ENCODE data around the gene GPD2. TPM values are rescaled to one million over a fixed set of nuclear protein-coding genes. Genes with fewer than 3 reads are reported as not detected.

The GPD2 gene
- total RNA-seq, 1 experiment from 2014 or later: 84.6 TPM

DNA sequence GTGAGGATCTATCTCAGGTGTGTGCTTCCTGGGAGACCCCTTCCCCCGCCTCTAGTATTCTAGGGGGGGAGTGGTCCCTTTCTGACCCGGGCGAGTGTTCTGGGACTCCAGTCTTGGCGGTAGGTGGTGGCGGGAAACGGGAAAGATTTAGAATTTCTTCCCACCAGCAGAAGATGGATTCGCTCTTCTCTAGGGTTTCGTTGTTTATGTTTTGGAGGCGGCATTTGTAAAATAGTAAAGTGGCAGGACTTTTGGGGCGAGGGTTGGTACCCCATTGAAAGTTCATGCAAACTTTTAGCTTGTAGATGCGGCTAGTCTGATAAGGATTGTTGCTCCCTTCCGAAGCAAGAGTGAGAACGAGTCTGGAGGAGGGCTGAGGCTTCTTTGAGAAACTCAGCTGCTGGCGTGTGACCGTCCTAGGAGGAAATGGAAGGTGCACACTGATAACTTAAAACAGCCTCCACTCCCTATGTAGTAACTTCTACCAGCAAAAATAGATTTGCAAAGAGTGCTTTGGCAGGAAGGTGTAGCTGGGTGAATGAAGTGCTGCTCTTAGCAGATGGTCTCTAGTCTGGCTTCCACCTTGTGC lies 412 bp downstream of the GPD2 start:
- DNase-seq (ENCODE audit: low spot score): no peak

DNA sequence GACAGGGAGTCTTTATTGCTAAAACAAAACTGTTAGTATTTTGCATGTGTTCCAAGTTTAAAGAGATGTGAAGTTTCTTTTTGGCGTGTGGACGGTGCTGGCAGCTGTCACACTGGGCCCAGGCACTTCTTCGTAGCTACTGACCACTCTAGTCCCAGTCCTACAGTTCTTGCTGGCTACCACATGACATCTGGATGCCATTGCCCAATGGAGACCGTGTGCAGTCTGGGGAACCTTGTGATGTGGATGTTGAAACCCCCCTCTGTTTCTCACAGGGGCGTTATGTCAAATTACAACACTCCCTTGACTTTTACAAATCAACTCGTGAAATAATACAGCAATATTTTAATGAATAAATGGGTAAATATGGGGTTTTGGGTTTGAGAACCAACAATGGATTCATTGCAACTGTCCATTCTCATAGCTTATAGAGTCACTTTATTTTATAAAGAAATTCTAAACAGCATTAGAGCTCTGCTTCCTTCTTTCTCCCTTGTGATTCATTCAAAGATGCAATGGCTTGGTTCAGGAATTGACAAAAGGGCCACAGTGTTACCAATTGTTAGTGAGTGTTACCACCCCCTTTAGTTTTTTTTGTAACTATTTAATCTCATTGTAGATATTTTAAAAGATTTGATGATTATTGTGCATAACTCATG lies 1.2 kb downstream of the GPD2 start:
- DNase-seq (ENCODE audit: low spot score): peak; percentile 15

DNA sequence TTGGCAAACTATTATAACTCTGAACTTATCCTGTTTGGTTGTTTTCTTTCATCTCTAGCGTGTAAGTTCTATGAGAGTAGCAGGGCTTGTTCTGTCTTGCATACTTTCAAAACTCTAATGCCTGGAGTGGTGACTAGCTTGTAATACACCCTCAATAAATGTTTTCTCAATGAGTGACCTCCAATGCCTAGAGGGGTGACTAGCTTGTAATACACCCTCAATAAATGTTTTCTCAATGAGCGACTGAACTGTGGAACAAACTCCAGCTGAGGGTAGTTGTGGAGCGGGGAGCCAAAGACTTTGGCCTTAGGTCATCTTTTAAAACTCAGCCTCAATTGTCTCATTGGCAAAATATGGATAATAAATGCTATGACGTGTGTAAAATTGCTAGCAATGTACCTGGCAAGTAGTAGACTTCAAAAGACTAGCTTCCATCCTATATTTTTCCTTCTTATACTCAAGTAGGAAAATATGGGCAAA lies 1.8 kb downstream of the GPD2 start:
- no peak for DNase-seq (ENCODE audit: low spot score)

DNA sequence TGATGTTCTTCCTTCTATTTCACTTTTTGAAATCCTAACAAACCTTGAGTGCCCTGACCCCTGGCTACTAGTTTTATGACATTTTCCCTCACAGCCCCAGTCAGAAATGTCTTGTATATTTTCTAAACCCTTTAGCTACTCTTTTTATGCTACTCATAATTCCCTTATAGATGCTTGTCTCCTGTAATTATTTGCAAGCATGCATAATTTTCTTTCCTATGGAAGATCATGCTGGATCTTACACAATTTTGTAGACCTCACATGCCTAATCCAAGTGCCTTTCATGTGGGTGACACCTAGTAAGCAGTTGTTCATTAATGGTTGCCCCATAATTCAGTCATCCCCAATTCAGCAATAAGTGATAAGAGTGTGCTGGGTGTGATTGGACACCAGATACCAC lies 6.9 kb downstream of the GPD2 start:
- DNase-seq (ENCODE audit: low spot score): no peak

DNA sequence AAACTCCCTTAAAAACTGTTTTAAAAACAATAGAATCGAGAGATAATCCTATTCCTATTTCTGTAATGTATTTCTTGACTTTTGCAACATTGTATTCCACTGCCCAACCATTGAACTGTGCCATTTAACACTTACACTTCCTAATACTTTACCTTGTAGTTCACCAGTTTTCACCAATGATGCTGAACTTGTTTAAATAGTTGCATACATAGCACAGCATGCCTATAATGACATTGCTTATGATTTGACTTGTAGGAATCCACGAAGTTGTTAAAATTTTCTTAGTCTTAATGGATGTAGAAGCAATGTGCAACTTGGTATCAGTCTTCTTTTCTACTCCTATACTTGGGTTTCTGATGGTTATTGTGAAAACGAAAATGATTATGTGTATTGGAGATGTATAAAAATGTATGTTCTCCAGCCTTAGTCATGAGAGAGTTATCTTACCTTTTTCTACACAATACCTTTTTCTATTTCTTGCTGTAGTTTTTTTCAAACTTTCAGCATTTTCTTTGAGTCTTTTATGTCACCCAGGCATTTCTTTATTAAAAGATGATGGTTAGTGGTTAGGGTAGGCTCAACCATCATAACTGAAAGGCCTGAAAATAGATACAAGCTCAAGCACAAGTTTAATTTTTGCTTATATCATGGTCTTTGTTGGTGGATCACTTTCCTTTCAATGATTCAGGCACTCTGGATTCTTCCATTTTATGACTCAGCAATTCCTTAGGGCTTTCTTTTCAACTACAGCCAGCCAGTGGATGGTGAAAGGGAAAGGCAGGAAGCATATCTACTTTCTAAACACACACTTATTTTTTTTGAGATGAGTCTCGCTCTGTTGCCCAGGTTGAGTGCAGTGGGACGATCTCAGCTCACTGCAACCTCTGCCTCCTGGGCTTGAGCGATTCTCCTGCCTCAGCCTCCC lies 9.4 kb downstream of the GPD2 start:
- peak; percentile 62 for DNase-seq (ENCODE audit: low spot score)

DNA sequence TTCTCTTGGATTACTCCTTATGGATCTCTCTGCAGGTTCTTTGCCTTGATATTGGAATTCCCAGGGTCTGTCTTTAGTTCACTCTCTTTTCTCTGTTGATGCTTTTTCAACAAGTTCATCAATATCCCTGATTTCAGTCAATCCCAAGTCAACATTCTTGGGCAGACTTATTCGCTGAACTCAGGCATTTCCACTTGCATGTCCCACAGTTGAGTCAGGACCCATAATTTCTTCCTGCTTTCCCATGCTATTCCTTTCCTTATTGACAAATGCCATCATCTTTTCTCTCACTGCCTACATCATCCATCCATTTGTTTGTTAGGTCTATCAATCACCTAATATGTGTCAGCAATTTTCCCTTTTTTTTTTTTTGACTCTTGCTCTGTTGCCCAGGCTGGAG lies 11.6 kb downstream of the GPD2 start:
- no peak for DNase-seq (ENCODE audit: low spot score)

DNA sequence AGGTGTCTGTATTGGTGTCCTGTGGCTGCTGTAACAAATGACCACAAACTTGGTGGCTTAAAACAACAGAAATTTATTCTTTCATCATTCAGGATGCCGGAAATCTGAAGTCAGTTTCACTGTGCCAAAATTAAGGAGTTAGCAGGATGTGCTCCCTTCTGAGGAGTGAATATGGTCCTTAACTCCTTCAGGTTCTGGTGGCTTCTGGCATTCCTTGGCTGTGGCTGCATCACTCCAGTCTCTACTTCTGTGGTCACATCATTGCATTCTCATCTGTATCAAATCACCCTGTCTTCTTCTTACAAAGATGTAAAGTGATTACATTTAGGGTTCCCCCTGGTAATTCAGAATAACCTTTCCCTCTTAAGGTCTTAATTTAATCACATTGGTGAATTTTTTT lies 12.6 kb downstream of the GPD2 start:
- no peak for DNase-seq (ENCODE audit: low spot score)

DNA sequence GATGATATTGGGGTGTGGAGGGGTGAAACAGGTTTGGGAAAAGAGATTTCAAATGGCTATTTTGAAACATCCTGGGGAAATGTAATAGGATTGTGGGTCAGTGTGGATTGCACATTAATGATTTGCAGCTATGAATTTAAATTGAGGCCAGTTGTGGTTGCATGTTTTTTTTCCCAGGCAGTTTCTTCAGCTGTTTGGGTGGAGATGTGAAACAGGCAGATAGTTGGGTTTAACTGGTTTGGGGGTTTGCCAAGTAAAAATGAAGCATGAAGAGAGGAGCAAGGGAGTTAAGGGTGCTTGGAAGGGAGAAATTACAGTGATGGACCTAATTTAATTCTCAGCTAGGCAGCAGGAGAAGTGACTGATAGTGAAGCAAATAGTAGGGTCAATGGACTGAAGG lies 16.8 kb downstream of the GPD2 start:
- DNase-seq (ENCODE audit: low spot score): no peak

DNA sequence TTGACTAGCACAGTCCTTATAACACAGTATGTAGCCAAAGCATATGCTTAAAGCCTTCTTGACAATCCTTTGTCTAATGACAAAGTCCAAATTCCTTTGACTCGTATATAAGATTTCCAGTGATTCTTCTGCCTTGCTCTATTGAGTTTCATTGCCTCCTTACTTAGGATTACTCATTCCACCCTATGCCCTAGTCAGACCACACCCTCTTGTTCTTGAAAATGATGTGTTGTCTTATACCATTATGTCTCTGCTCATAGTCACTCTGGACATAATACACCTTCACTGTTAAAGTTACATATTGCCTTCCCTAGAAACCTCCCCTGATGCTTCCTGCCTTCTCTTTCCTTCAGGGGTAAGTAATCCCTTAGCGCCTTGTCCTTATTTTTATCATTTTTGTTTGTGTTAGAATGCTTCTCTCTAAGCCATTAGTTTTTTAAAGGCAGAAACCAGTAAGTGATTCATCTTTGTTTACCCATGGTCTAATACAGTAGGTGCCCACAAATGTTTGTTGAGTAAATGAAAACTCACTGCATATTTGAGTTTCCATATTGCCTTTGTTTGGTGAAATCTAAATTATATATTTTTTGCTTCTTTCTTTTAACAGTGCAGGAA lies 19.3 kb downstream of the GPD2 start:
- peak; percentile 29 for DNase-seq (ENCODE audit: low spot score)

DNA sequence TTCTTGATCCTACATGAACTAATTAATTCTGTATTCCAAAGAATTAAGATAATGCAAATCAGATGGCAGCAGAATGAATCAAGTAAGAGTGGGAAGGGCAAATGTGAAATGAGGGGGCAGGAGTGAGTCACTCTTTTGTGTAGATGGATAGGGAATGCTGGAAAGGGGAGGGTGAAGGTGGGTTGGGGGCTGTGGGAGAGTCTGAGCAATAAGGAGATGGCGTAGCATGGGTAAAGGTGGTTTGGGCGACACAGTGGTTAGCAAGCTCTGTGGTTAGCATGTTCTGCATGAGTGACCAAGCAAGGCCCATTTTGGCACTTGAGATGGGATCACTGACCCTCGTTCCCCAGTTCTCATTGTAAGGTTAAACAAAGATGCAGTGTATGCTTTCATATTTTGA lies 20.4 kb downstream of the GPD2 start:
- DNase-seq (ENCODE audit: low spot score): peak; percentile 67

DNA sequence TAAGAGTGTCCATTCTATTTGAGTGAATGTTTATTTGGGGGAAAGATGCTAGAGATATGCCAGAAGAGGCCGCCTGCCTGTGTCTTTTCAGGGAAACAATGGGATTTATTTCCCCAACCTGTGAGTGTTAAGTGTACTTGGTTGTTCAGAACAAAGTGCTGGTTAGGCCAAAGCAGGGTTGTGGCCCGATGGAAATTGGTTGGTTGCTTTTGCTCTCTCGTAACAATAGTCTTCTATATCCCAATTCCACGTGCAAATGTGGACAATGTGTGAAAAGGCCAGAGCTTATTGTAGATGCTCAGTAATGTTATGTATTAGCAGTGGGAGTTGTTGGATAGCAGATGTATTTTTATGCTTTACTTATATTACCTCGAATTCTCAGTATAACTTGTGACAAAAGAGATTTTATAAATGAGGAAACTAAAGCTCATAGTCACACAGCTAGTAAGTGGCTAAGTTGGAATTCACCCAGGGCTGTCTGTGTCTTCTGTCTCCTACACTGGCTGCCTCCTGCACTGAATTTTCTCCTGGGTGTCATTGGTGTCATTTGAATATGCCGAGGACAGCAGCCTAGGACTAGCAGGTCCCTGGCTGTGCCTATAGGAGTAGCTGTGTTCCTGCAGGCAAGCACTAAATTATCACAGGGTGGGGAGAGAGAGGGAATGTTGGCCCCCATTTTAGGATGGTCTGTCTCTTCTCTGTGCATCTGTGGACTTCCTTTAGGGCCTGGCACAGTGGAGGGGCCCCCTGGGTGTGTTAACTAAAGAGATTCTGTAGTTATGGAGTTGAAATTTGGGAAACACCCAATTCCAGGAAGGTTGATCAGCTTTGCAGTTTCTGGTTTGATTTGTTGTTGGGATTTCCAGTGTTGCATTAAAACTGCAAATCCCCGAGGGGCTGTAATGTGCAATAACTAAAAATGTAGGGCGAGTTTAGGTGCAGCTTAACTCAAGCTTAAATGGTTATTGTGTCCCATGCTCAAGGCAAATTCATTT lies 21.6 kb downstream of the GPD2 start:
- DNase-seq (ENCODE audit: low spot score): no peak

DNA sequence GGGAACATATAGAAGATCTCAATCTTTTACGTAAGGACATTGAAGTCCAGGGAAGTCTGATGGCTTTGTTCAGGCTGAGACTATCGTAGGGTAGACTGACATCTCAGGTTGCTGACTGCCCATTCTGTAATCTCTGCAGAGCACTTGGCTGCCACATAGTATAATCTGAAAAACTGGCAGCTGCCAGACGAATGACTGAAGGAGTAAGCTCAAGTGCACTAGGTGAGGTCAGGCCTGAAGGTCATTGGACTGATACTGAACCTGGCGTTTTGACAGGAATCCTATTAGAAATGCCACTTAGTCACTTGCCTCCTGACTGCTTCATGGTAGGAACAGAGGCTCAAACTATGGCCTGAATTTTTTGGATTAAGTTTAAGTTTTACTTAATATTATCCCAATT lies 23.5 kb downstream of the GPD2 start:
- DNase-seq (ENCODE audit: low spot score): no peak

DNA sequence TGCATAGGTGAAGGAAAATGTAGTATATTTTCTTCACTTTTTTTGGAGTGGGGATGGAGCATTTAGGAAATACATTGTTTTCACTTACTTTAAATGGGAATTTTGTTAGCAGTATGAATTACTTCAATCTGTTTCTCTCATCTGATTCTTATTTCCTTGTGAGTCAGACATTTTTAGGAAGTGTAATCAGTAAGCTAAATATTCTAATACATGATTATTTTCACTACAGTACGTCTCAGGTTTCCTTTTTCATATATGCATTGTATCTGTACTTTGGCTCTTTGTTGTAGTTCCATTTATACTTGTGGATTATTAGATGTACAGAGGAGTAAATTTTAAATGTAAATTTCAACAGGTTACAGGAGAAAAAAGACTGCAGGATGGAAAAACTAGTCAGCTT lies 27.9 kb downstream of the GPD2 start:
- no peak for DNase-seq (ENCODE audit: low spot score)

DNA sequence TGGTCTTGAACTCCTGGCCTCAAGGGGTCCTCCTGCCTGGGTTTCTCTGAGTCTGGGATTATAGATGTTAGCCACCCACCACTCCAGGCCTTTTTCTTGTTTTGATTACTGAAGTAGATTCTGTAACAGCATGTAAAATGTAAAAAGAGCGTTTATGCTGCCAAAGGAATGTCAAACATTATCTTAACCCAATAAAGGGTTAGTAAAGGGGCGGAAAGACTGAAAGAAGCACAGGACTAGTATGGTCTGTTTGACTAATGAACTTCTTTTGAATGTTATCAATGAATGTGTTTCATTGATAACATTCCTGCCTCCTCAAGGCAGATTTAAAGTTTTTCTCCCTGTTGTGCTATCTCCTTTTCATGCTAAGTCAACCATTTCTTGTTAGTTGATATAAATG lies 29.4 kb downstream of the GPD2 start:
- DNase-seq (ENCODE audit: low spot score): no peak

DNA sequence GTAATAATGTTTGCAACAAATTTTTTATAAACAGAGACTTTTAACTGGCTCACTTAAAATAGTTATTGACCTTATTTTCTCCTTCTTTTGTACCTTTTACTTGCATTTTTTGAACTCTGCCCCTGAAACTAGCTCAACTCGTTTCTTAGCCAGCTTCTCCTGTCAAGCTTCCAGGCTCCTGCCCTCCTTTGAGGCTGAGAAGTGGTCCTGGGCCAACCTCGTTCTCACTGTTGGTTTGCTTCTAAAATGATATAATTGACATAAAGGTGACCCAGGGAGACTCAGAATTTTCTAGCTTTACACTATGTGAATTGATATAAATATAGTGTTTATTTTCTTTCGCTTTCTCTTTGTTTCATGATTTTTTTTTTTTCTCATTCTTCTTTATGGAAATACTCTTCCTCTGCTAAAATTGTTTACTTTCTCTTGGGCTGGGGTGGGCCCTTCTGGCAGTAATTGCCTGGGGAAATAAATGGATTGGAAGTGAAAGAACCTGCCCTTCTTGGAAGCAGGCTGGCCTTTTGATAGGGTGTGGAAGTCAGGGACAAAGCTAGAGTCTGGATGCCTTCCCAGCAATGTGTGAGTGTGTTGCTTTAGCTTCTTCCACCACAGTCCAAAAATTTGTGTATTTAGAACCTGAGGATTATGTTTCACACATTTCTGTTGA lies 30.7 kb downstream of the GPD2 start:
- DNase-seq (ENCODE audit: low spot score): peak; percentile 74

DNA sequence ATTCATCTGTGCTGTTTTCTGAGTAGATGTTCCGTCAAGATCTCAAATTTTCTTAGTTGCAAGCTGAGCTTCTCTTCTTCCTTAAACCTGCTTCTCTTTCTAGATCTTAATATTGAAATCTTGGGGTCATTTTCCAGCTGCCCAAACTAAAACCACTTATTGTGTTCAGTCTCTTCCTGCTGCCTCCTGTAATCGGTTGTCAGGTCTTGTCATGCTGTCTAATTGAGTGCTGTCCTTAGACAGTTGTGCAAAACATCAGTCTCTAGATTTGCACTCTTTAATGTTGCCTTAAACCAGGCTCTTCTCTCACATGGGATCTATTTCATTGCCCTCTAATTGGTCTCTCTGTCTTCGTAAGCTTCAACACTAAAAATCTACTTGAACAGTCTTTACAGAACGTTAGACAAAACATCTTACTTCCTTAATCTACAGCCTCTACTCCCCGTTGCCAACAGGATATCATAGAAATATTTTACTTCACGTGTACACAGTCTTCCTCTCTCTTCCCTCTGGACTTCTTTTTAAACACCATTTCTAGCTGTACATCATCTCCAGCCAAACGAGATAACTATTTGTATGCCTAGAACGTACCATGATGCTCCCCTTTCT lies 34.9 kb downstream of the GPD2 start:
- no peak for DNase-seq (ENCODE audit: low spot score)

DNA sequence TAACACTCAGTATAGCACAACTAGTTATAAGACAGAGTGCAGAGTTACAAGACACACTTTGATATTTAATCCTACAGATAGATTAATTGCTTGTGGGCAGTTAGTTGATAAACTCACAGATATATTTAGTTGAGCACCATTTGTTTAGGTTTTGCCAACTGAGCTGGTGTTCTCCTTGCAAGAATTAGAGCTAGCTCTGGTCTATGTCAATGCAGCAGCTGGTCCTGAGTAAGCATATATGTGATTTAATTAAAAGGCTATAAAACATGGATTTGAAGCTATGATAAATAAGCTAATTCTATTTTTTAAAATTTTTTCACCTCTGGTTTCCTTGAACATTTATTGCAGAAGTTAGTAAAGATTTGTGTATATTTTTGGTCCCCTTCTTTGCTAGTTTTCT lies 35.6 kb downstream of the GPD2 start:
- DNase-seq (ENCODE audit: low spot score): no peak

DNA sequence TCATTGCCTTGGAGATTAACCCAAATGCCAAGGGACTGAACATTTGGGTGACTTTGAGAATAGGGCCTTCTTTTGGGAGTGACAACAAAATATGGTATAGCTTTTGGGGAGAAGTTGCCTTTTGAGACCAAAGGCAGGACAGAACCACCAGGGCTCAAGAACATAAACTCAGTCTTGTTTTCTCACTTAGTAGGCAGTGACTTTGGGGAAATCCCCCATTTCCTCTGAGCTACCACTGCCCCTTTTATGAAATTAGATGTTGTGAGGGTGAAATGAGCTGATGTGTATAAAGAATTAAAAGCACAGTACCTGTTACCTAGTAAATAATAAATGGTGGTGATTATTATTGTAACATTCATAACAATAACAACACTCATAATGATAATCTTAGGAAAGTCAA lies 36.5 kb downstream of the GPD2 start:
- DNase-seq (ENCODE audit: low spot score): no peak

DNA sequence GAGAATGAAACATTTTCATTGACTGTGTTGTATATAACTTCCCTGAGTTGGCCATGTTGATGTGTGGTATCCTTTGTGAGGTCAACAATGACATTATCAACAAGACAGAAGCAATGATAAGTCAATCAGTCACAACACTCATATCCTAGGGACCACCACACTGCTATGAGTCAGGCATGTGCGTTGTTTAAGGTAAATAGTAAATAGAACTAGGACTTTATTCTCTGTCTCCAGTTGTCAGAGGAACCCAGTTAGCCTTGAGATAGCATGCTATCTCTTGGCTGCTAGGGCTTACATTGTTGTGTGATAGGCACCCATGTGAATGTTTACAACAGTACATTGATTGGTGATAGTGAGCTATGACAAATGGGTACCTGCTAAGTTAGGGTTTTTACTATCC lies 37.3 kb downstream of the GPD2 start:
- DNase-seq (ENCODE audit: low spot score): no peak

DNA sequence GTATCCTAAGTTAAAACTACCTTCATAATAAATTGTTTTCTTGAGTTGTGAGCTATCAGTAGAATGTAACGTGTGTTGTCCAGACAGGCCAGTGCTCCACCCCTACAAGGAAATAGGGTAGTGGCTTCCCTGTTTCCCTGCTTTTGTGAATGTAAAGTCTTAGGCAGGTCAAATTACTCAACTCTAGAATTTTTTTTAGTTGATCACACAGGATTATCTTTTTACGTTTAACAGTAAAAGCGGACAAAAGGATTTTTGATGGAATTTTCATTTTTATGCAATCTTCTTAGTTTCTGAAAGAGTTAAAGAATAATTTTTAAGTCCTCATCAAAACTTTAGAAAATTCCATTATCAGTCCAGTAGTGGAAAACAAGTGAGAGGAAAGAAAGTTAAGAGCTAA lies 38.2 kb downstream of the GPD2 start:
- no peak for DNase-seq (ENCODE audit: low spot score)
